ENCODE data around the gene DOCK2. TPM values are rescaled to one million over a fixed set of nuclear protein-coding genes. Genes with fewer than 3 reads are reported as not detected.

DOCK2 gene
- total and polyA plus RNA-seq, 9 of the 15 experiments (the other 6 are each of a cell fraction or from before 2014, with no cell fraction given), result 4.5 to 42.6 (median 20.5) TPM

- no peak for ATAC-seq
- Histone ChIP-seq H3K9me1 (ENCODE audit: control insufficient read depth, insufficient read depth, low read length) (no peaks in the 10 kb centered on the region), H2AFZ (ENCODE audit: low read depth, low read length) (no peak overlapping the region), H3K9me3 (replicated peaks; ENCODE audit: control insufficient read depth, insufficient read depth, low read depth, low read length) (no peaks in the 10 kb centered on the region), H3K79me2 (ENCODE audit: control insufficient read depth, insufficient read depth, low read length) (no peaks in the 10 kb centered on the region), H3K27ac (ENCODE audit: extremely low read depth, low read depth, low read length) (no peak overlapping the region), H4K20me1 (replicated peaks; ENCODE audit: control insufficient read depth, insufficient read depth, low read length) (no peaks in the 10 kb centered on the region), H3K4me1 (replicated peaks in 1 of 2; ENCODE audit: control insufficient read depth in 2 of 2, insufficient read depth in 2 of 2, low read length in 2 of 2) (no peaks in the 10 kb centered on the region; a peak in 2 of 5 replicates), H3K9ac (ENCODE audit: insufficient read depth in 1 of 2, low read depth in 2 of 2, low read length in 2 of 2) (no peak overlapping the region), H3K36me3 (ENCODE audit: control insufficient read depth, insufficient read depth, low read length) (no peaks in the 10 kb centered on the region), H3K4me2 (ENCODE audit: insufficient read depth, low read length) (no peak overlapping the region), H3K27me3 (ENCODE audit: control insufficient read depth in 2 of 2, insufficient read depth in 2 of 2, low read length in 2 of 2) (no peaks in the 10 kb centered on the region), H3K4me3 (no peak overlapping the region)
- intact Hi-C loops (cut with micrococcal nuclease), result no loop called here
- no peak for FAIRE-seq
- POLR2A ChIA-PET, result no interaction called here
- no TSS peak for BruUV-seq (replicated peaks)
- WGBS (ENCODE audit: insufficient coverage, low coverage, missing lambda C conversion rate), result 68% methylated on average over 5 of the region's 5 CpGs
- CTCF ChIA-PET (ENCODE audit: low intra/inter-chr PET ratio), result no interaction called here
- DNase-seq (ENCODE audit: extremely low read depth in 1 of 4, low spot score in 3 of 4), result no peak
- peak; percentile 94 for TF ChIP-seq ZNF311 (CRISPR knock-in tag; IDR thresholded peaks at IDR 0.05)
- TF ChIP-seq SMAD3 (CRISPR knock-in tag; conservative IDR thresholded peaks at IDR 0.05), result no peak
- no peak for TF ChIP-seq TRIM28 (IDR thresholded peaks at IDR 0.05)
- TF ChIP-seq ZNF239 (CRISPR knock-in tag; IDR thresholded peaks at IDR 0.05), result peak; percentile 33; the same call in 1 of the 2 replicates
- no peak for TF ChIP-seq RNF2 (IDR thresholded peaks at IDR 0.05)
- TF ChIP-seq, protein P1, sequence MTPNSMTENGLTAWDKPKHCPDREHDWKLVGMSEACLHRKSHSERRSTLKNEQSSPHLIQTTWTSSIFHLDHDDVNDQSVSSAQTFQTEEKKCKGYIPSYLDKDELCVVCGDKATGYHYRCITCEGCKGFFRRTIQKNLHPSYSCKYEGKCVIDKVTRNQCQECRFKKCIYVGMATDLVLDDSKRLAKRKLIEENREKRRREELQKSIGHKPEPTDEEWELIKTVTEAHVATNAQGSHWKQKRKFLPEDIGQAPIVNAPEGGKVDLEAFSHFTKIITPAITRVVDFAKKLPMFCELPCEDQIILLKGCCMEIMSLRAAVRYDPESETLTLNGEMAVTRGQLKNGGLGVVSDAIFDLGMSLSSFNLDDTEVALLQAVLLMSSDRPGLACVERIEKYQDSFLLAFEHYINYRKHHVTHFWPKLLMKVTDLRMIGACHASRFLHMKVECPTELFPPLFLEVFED (CRISPR knock-in tag; conservative IDR thresholded peaks at IDR 0.05), result no peak
- peak; percentile 44; the same call in 1 of the 2 replicates for TF ChIP-seq KLF6 (CRISPR knock-in tag; IDR thresholded peaks at IDR 0.05; ENCODE audit: borderline replicate concordance)
- 0 out of 2 replicates have a peak, but pooled peaks have one; percentile 53 for TF ChIP-seq ZNF175 (CRISPR knock-in tag; IDR thresholded peaks at IDR 0.05; ENCODE audit: low read depth)
- in situ Hi-C loops (cut with MboI), result no loop called here
Measured at GRCh38 chr5:169810524-169810923, 173.4 kb downstream of the DOCK2 start.

Data from K562 (cell line).